NCI-H345 treated with DMSO at 0.1 percent for 48 hours (cell line): Measurements from ENCODE around the gene TRIM47.

Source experiments
- DNase-seq: peaks from one replicate; lab custom pipeline; 2025; ENCODE audit not compliant: unreplicated experiment; lab: John Stamatoyannopoulos, UW

The TRIM47 gene

GRCh38 chr17:75908201-75908600 lies 29.8 kb upstream of the TRIM47 start:
- DNase-seq = peak; percentile 55

DNA sequence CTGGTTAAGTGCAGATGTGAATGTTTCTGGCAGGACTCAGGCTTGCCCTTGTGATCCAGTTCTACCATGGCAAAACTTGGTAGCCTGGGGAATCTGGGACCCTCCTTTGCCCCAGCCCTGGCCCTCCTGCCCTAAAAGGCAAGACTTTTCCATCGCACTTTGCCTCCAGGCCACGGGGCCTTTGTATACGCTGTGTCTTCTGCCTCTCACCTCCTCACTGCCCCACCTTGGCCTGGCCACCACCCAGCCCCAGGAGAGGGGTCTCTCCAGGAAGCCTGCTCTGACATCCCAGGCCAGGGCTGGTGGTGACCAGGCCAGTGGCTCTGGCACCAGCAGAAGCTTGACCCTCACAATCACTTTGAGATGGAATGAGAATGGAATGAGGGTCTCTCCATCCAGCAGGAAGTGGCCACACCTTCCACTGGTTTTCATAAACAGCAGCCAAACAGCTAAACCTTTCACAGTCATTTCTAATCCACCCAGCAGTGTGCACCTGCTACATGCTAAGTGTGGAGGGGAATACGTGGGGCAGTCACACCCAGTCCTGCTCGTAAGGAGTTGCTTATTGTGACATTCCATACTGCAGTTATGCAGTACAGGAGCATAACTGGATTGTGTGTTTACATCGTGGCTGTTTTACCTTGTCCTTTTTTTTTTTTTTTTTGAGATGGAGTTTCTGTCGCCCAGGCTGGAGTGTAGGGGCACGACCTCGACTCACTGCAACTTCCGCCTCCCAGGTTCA lies 27.9 kb upstream of the TRIM47 start:
- no peak for DNase-seq

- DNase-seq = peak; percentile 96
Measured at GRCh38 chr17:75904749-75905521, 26.6 kb upstream of the TRIM47 start, which contains the start of gene MRPL38. TSS of gene MRPL38 (minus strand) at chr17:75904884. CDS start at chr17:75904875, 9 bp downstream.

GRCh38 chr17:75902406-75902805 lies 24.0 kb upstream of the TRIM47 start:
- DNase-seq = no peak

DNA sequence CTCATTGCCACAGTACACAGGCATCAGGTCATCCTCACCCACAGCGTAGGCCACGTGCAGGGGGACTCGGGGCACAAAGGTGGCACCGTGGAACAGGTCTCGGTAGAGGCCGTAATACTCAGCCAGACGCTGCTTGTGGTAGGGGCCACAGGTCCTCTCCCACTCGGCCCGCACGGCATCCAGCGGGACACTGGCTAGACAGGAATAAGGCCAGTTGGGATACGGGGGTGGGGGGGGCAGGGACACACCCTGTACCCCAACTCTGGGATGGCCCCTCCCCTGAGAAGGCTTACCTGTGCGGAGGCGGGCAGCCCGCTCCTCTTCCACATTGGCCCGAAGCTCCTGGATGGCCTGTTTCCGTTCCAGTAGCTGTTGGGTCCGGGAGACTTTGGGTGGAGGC lies 23.3 kb upstream of the TRIM47 start:
- DNase-seq = no peak

- no peak for DNase-seq
Measured at GRCh38 chr17:75900691-75901533, 22.5 kb upstream of the TRIM47 start.

GRCh38 chr17:75899767-75900468 lies 21.5 kb upstream of the TRIM47 start:
- no peak for DNase-seq

- DNase-seq = no peak
Measured at GRCh38 chr17:75899353-75899752, 21.0 kb upstream of the TRIM47 start.

GRCh38 chr17:75898791-75899190 lies 20.4 kb upstream of the TRIM47 start:
- no peak for DNase-seq

DNA sequence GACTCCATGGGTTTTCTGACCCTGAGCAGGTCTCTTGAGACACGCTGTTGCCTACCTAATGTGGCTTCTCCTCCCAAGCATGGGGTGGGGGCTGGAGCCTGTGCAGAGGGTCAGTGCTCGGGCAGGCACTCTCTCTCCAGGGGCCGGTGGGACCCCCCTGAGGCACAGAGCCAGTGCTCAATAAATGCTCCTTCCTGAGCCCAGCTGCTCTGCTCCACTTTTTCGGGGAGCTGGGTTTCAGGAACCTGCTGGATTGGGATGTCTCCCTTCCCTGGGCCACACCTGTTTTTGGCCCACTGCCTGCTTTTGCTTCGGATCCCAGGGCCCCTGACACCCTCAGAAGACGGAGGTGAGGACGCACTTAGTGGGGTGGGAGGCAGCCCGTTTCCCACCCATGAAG lies 19.7 kb upstream of the TRIM47 start:
- DNase-seq = no peak

DNA sequence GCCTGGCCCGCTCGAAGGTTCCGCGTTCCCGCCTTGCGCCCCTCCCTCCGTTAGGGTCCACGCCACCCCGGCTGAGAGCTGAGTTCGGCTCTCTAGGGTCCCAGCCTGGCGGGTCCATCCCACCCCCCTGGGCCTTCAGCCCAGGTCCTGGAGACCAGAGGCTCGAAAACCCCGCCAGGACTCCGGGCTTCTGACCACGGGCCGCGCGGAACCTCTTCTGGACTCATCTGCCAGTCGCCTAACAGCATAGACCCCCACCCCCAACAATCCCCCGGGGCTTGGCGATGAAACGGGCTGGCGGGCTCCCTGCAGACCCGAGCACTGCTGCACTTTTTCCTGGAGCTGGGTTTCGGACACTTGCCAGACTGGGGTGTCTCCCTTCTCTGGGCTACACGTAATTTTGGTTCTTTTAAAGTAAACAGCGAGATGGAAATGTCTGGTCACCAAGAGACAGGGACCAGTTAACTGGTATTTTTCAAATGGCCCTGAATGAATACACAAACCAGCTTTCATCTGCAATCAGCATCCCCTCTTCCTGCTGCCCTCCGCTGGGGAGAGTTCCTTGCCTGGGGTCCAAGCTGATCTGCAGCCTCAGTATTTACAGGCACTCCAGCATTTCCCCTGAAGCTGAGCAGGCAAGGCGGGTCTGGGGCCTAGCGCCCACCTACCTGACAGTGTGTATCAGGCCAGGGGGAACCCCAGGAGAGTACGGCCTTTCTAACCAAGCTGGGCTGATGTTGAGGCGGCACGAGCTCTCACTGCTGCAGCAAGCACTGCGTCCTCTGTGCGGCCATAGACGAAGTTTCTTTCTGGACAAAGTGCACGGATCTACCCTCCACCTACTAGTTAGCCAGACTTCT lies 19.0 kb upstream of the TRIM47 start:
- DNase-seq = no peak

- peak; percentile 56 for DNase-seq
Measured at GRCh38 chr17:75896415-75897159, 18.2 kb upstream of the TRIM47 start, which contains the start of gene TRIM65. TSS of gene TRIM65 (minus strand) at chr17:75896951. CDS start at chr17:75896937, 14 bp downstream.

- no peak for DNase-seq
Measured at GRCh38 chr17:75895370-75896155, 17.2 kb upstream of the TRIM47 start.

- DNase-seq = no peak
Measured at GRCh38 chr17:75894049-75894733, 15.8 kb upstream of the TRIM47 start.

- no peak for DNase-seq
Measured at GRCh38 chr17:75893305-75894048, 15.1 kb upstream of the TRIM47 start.

DNA sequence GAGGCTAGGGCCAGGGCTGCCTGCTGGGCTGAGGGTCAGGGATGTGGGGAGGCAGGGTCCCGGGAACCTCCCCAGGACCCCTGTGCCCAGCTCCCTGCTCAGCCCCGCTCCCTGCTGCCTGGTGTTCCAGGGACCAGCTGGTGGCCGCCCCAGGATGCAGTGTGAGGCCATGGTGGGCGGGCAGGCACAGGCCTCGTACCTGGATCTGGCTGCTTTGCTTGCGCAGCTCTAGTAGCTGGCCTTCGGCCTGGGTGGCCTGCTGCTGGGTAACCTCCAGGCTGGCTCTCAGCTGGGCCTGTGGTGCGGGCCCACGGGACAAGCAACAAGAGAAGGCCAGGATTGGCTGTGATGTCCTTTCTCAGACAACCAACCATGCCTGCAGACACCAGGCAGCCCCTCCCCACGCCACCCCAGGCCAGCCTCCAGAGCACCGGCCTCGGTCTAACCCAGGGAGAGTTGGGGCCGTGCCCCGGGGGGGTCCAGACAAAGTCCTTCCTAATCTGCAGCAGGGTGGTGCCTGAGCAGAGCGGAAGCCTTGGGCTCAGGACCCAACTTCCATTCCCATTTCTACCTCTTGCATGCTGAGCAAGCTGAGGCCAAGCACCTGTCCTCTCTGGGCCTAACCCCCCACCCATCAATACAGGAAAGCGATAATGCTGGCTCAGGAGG lies 14.3 kb upstream of the TRIM47 start:
- no peak for DNase-seq
